ENCODE data around the gene RABL6.

DNA sequence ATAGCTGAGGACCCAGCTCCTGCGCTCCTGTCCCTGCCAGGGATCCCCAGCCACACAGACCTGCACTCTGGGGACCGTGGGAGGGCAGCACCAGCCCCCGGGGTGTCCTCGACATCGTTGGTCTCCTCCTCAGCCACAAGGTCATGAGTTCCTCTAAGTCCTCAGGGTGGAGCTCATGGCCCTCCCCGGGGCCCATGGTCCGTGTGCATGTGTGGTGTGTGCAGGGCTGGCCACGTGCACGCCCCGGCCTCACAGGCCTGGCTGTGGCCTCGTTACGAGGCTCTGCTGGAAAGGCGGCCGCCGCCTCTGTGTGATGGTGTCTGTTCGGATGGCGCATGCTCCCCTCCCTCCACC is 18.4 kb downstream of the RABL6 start:
- TF ChIP-seq POLR2A (IDR thresholded peaks at IDR 0.05; ENCODE audit: low read depth, low read length) (no peak), ELK1 (IDR thresholded peaks at IDR 0.05; ENCODE audit: borderline replicate concordance, low read depth, low read length) (no peak), MAFK (IDR thresholded peaks at IDR 0.05; ENCODE audit: low read depth, low read length) (no peak), BHLHE40 (IDR thresholded peaks at IDR 0.05; ENCODE audit: low read depth, low read length) (no peak), RAD21 (IDR thresholded peaks at IDR 0.05; ENCODE audit: low read length) (no peak), NFE2L2 (IDR thresholded peaks at IDR 0.05; ENCODE audit: low read depth, low read length) (no peak), USF2 (IDR thresholded peaks at IDR 0.05; ENCODE audit: low read depth, low read length) (no peak)
- TF ChIP-seq, protein P1, sequence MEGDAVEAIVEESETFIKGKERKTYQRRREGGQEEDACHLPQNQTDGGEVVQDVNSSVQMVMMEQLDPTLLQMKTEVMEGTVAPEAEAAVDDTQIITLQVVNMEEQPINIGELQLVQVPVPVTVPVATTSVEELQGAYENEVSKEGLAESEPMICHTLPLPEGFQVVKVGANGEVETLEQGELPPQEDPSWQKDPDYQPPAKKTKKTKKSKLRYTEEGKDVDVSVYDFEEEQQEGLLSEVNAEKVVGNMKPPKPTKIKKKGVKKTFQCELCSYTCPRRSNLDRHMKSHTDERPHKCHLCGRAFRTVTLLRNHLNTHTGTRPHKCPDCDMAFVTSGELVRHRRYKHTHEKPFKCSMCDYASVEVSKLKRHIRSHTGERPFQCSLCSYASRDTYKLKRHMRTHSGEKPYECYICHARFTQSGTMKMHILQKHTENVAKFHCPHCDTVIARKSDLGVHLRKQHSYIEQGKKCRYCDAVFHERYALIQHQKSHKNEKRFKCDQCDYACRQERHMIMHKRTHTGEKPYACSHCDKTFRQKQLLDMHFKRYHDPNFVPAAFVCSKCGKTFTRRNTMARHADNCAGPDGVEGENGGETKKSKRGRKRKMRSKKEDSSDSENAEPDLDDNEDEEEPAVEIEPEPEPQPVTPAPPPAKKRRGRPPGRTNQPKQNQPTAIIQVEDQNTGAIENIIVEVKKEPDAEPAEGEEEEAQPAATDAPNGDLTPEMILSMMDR (conservative IDR thresholded peaks at IDR 0.05; ENCODE audit: low read depth, low read length) = no peak

Data from IMR-90 (cell line).